NCI-H2107 treated with DMSO at 0.1 percent for 48 hours (cell line): ENCODE measurements around the gene ALDOA.
"Not testable (repeated sequence)": the region's sequence is repeated elsewhere in the genome, so short reads cannot be mapped to it uniquely, and the experiment has no call there.

Source experiments
- DNase-seq: peaks from one replicate; lab custom pipeline; 2025; ENCODE audit not compliant: unreplicated experiment; lab: John Stamatoyannopoulos, UW

The ALDOA gene

GRCh38 chr16:30065102-30065942 is at the start of gene ALDOA:
Gene ALDOA (plus strand): TSS chr16:30065760. CDS start chr16:30066898, 1,138 bp downstream.
- DNase-seq: peak; percentile 94

GRCh38 chr16:30016555-30017276 is 48.8 kb upstream of the ALDOA start:
- DNase-seq: no peak

GRCh38 chr16:30017277-30017656 is 48.3 kb upstream of the ALDOA start:
- no peak for DNase-seq

GRCh38 chr16:30017937-30018336 is 47.6 kb upstream of the ALDOA start:
- DNase-seq: not testable (repeated sequence)

- DNase-seq: no peak
Observed at GRCh38 chr16:30018731-30019158, 46.8 kb upstream of the ALDOA start.

- no peak for DNase-seq
Observed at GRCh38 chr16:30022887-30023286, 42.7 kb upstream of the ALDOA start, which contains the start of gene C16orf92. Gene C16orf92 (plus strand): TSS chr16:30023198. CDS start chr16:30023341, 143 bp downstream.

GRCh38 chr16:30023586-30023985 is 42.0 kb upstream of the ALDOA start:
- no peak for DNase-seq

GRCh38 chr16:30024451-30024850 is 41.1 kb upstream of the ALDOA start:
- DNase-seq: no peak

GRCh38 chr16:30025156-30025555 is 40.4 kb upstream of the ALDOA start:
- no peak for DNase-seq

- no peak for DNase-seq
Observed at GRCh38 chr16:30025574-30025973, 40.0 kb upstream of the ALDOA start.

GRCh38 chr16:30026449-30026848 is 39.1 kb upstream of the ALDOA start:
- no peak for DNase-seq

- DNase-seq: peak; percentile 43
Observed at GRCh38 chr16:30027588-30028437, 37.7 kb upstream of the ALDOA start.

- no peak for DNase-seq
Observed at GRCh38 chr16:30028438-30029076, 37.0 kb upstream of the ALDOA start.

GRCh38 chr16:30030011-30030685 is 35.4 kb upstream of the ALDOA start:
- no peak for DNase-seq

- no peak for DNase-seq
Observed at GRCh38 chr16:30030841-30031413, 34.6 kb upstream of the ALDOA start, which contains the start of gene TLCD3B. Gene TLCD3B (minus strand): TSS chr16:30031271. CDS start chr16:30030527, 744 bp downstream.

- no peak for DNase-seq
Observed at GRCh38 chr16:30031477-30031918, 34.1 kb upstream of the ALDOA start.

GRCh38 chr16:30032083-30032819 is 33.3 kb upstream of the ALDOA start:
- peak; percentile 80 for DNase-seq

GRCh38 chr16:30033270-30033669 is 32.3 kb upstream of the ALDOA start:
- DNase-seq: no peak

- no peak for DNase-seq
Observed at GRCh38 chr16:30040221-30040620, 25.3 kb upstream of the ALDOA start.
